Epithelial cell of esophagus (primary cell): ENCODE results near the gene C19orf12.
A peak's percentile ranks its signal among the peaks of the same experiment; 100 is the strongest.

Experiments
- DNase-seq: peaks from one replicate; pipeline ENCODE4 v3.0.0; 2010; ENCODE audit warnings: low read depth
- H3K4me3 ChIP-seq: 2 replicates; pipeline ENCODE4 v1.5.1; 2011; ENCODE audit warnings: mild to moderate bottlenecking, low read length, control low read depth
- TF ChIP-seq, protein P1 (sequence below): IDR thresholded peaks from 2 replicates; pipeline ENCODE4 v1.5.1; 2011; ENCODE audit warnings: low read depth, mild to moderate bottlenecking, low read length, control low read depth, inconsistent platforms; ENCODE audit not compliant: insufficient read depth; ENCODE audit errors: missing control alignments

C19orf12 gene

DNA sequence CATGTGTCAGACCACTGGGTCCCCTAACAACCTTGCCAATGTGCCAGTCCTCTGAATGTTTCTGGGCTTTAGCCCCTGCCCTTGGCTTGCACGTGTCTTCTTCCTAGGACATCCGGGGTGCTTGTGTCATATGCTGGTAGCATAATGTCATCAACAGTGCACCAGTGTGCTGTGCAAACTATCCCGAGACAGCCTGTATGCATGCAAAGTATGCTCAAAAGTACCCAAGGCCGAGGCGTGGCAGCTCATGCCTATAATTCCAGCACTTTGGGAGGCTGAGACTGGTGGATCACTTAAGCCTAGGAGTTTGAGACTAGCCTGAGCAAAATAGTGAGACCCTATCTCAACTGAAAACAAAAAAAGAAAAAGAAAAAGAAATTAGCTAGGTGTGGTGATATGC is 20.8 kb upstream of the C19orf12 start:
- DNase-seq: no peak
- H3K4me3 ChIP-seq: no peak overlapping the region
- TF ChIP-seq, protein P1, sequence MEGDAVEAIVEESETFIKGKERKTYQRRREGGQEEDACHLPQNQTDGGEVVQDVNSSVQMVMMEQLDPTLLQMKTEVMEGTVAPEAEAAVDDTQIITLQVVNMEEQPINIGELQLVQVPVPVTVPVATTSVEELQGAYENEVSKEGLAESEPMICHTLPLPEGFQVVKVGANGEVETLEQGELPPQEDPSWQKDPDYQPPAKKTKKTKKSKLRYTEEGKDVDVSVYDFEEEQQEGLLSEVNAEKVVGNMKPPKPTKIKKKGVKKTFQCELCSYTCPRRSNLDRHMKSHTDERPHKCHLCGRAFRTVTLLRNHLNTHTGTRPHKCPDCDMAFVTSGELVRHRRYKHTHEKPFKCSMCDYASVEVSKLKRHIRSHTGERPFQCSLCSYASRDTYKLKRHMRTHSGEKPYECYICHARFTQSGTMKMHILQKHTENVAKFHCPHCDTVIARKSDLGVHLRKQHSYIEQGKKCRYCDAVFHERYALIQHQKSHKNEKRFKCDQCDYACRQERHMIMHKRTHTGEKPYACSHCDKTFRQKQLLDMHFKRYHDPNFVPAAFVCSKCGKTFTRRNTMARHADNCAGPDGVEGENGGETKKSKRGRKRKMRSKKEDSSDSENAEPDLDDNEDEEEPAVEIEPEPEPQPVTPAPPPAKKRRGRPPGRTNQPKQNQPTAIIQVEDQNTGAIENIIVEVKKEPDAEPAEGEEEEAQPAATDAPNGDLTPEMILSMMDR: no peak

DNA sequence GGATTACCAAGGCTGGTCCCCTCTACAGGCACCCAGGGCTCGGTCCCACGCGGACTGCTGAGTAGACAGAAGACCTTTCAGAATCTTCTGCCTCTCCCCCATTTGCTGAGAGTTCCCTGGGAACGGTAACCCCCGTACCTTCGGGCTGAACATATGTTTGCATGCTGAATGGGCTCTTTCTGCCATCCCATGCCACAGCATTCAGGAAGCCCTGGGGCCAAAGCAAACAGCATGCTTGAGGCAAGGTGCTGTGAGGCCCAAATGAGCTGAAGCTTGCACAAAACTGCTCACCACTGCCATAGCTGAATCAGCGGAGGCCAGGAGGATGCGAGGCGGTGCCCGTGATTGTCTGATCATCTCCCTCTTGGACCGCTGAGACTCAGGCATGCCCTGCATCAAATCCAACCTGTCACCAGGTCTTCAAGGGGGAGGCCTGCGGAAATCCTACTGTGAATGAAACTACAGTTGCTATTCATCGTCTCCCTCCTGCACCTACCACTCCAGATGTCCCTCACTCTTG is 16.3 kb upstream of the C19orf12 start:
- H3K4me3 ChIP-seq: no peak overlapping the region
- DNase-seq: no peak
- TF ChIP-seq, protein P1: no peak

DNA sequence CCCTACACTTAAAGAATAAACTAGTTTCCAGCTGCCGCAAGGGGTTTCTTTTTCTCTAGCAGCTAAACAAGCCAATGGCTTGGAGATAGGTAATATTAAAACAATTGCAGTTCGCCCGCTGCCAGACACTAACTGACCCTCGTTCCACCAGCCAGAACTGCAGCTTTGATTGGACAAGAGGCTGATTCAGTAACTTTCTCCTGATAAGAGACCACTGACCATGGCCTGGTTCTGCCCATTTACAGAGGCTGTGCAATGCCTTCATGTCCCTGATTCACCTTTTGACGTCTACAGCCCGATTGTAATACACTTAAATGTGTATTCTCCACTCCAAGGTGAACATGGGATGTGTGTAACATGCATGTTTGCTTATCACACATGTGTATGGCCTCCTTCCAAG is 12.8 kb upstream of the C19orf12 start:
- no peak overlapping the region for H3K4me3 ChIP-seq
- no peak for DNase-seq
- TF ChIP-seq, protein P1: no peak

DNA sequence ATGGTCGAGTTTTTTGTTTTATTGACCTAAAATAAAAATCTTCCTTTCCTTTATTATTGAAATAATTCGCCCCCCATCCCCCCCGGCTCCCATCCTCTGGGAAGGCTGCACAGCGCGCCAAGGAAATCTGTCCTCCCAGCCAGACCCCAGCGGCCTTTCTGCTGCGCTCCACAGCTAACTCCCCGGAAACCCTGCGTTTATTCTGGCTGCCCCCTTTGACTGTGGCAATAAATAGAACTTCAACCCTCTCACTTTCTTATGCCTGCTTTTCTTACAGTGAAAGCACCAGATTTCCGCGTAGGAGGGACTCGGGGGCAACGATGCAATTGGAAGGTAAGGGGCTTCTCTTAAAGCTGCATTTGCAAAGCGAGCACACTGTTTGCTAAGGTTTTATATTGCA is 9.7 kb upstream of the C19orf12 start:
- H3K4me3 ChIP-seq: no peak overlapping the region
- no peak for DNase-seq
- TF ChIP-seq, protein P1: no peak

DNA sequence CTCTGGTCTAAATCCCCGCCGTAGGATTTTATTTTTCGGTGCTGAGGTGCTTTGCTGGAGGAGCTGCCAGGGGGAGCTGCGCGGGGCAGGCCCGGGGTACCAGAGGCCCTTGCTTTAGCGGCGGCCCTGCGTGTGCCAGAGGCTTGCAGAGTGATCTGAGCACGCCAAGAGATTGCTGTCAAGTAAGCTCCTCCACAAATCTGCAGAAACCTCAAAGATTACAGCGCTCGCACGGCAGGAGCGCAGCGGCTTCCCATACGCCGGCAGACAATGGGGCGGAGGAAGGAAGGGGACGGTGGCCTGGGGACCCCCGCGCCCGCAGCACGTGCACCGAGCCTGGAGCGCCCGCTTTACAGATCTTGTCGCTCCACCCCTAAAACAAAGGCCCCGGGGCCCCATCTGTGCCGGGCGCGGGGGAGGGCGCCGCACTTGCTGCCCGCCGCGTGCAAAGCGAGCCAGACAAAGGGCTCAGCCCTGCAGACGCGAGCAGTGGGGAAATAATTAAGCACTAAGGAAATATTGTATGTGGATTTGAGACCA is 9.1 kb upstream of the C19orf12 start:
- peak overlapping the region; percentile 11 for H3K4me3 ChIP-seq
- peak; percentile 5 for DNase-seq
- TF ChIP-seq, protein P1: no peak

DNA sequence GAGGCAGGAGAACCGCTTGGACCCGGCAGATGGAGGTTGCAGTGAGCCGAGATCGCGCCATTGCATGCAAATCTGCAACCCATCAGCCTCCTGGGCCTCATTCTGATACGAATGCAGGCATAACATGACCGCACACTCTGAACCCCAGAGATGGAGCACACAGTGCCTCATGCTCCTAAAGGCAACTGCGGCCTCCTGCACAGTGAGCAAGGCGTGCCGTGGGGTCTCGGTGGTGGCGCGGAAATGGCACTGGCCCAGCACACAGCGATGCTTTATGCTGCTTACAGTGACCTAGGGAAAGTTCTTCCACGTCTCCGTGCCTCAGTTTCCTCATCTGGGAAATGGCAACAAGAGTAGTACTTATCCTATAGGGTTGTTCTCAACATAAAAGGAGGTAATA is 2.0 kb upstream of the C19orf12 start:
- H3K4me3 ChIP-seq: no peak overlapping the region
- DNase-seq: no peak

More for the DNA sequence above, 2.0 kb upstream of the C19orf12 start:
- TF ChIP-seq, protein P1: no peak
